GM19025 (cell line): Measurements from ENCODE around the gene MRPL24.

ENCODE experiments used
- ATAC-seq: cut with Tn5 transposase; IDR thresholded peaks from one replicate; pipeline ENCODE4 v1.9.1; 2021; ENCODE audit warnings: mild to moderate bottlenecking, low read depth, moderate library complexity; ENCODE audit not compliant: unreplicated experiment

MRPL24 gene

GRCh38 chr1:156694690-156694962 is 46.3 kb downstream of the MRPL24 start:
- no peak for ATAC-seq

- no peak for ATAC-seq
Observed at GRCh38 chr1:156693848-156694689, 46.8 kb downstream of the MRPL24 start.

GRCh38 chr1:156692925-156693847 is 47.7 kb downstream of the MRPL24 start:
- ATAC-seq: no peak

- ATAC-seq: no peak
Observed at GRCh38 chr1:156692441-156692924, 48.4 kb downstream of the MRPL24 start.

DNA sequence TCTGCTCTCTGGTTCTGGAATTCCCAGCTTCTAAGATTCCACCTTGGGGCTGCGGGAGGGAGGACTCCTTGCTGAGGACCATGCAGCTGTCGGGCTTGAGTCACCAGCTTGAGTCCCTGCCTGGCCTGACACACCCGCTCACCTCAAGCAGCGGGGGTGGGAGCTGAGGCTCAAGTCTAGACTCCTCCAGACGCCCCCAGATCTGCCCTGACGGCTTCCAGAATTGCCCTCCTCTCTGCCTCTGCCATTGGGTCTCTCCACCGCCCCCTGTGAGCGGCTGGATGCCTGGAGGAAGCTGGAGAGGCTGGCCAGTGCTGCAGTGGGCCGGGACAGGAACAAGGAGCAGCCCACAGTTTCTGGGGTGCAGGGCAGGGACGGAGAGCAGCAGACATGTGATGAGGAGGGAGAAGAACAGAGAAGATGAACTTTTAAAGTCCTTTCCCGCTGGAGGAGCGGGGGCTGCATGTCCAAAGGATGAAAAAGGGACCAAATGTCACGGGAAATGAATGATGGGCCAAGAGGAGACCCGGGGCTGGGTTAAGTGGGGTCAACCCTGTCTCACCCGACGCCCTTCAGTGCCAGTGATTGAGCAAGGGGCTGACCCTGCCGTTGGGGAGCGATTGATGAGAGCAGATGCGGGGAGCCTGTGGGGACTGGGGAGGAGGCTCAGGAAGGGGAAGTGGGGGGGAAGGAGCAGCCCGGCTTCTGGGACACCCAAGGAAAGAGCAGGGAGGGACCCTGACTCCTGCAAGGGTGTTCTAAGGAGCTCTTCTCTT is 49.0 kb downstream of the MRPL24 start:
- ATAC-seq: no peak

GRCh38 chr1:156691191-156691590 is 49.7 kb downstream of the MRPL24 start:
- ATAC-seq: no peak

DNA sequence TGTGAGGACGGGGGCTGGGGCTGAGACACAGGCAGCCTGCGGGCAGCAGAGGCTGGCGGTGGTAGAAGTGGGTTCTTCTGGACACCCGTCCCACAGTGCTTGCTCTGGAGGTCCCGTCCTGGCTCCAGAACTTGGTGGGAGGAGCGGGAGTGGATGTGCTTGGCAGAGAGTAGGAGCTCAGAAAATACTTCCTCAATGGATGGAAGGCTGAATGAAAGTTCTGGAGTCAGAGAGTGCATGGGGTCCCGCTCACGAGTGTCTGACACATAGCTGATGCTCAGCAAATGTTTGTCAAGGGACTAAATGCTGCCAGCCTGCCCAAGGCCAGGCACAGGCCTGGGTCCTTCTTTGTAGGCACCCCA is 50.2 kb downstream of the MRPL24 start:
- no peak for ATAC-seq

DNA sequence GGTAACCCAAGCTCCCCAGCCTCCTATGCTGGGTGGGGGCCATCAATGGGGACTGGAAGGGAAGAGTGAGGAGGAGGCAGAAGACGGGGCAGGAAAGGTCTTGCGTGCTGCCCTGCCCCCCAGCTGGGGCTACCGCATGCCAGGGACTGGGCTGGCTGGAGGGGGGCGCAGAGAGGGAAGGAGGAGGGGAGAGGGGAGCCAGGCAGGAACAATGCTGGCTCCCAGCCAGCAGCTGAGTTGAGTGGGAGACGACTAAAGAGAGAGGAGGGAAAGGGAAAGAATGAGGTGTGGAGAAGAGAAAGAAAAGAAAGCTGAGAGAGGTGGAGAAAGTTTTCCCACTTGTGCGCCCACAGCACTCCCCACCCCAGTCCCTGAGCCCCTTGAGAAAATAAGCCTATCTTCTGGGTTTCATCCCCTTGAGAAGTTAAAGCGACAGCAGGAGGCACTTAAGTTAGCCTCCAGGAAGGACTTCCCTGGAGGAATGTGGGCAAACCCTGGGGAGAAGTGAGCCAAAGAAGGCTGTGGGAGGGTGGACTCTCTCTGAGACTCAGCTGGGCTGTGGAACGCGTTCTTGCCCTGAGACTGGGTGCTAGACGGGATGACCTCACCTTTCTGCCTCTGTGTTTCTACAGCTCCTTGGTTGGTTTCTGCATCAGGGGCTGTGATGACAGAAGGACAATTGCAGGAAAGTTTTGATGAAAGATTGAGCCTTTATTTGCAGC is 50.8 kb downstream of the MRPL24 start:
- ATAC-seq: no peak

GRCh38 chr1:156689035-156689952 is 51.6 kb downstream of the MRPL24 start:
- ATAC-seq: no peak
